ENCODE data around the gene CEP43.

Gene CEP43

DNA sequence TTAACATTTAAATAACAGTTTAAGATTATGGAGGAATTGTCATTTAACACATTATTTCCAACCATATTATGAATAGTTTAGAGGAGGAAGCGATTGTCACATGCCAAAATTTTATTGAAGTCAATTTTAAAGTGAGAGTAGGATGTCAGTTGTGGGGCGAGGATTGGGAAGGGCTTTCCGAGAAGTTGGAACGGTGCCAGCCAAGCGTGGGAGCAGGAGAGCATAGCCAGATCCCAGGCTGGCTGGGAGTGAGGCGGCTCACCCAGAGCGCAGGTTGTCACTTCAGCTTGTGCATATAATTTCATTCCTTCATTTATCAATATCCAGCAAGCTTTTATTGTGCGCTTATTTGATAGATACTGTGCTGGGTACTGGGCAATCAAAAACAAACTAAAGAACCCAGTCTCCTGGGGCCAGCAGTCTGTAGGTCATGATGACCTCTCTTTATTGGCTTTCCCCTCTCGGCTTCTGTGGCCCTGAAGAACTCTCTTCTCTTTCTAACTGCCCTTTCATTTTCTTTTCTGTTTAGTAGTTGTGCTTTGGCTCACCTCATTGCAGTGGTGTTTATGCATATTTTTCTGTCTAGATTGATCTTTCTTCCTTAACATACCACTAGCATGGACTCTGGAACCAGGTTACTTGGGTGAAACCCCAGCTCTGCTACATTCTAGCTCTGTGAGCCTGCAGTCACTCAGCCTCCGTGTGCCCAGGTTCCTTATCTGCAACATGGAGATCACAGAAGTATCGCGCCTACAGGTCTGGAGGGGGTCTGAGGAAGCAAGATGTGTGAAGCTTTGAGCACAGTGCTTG is 6.4 kb downstream of the CEP43 start:
- in situ Hi-C loops (cut with MboI; ENCODE audit: low sequenced_read_pairs), result no loop called here

DNA sequence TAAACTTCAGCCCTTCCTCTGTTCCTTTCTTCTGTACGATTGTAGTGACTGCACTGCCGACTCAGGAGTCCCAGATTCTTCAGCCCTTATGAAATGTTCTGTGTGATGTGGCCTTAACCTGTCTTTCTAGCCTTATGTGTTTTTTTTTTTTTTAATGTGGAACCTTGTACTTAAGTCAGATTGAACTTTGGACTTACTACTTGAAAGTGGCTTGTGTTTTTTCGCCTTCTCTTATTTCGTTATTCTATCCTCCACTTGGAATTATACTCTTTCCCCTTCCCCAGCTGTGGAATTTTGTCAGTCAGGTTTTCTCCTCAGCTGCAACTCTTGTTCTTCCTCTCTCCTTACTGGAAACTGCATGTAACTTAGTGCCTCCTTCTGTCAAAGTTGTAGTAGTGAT is 8.8 kb downstream of the CEP43 start:
- in situ Hi-C loops (cut with MboI; ENCODE audit: low sequenced_read_pairs), result no loop called here

DNA sequence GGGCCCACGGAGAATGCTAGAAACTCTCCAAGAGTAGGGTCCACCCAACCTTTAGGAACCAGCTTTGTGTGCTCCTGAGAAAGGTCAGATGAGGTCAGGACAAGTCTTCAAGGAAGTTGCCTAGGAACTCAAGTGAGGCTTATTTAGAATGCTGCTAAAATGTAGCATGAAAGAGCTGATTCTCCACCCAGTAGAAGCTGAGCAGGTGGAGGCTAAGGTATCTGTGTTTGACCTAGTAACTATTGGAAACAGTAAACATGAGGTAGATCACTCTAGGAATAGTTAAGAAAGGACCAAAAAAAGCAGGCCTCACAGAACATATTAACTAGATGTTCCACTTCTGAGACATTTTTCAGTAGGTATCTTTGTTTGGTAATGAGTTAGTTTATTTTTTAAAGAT is 13.9 kb downstream of the CEP43 start:
- in situ Hi-C loops (cut with MboI; ENCODE audit: low sequenced_read_pairs), result no loop called here

DNA sequence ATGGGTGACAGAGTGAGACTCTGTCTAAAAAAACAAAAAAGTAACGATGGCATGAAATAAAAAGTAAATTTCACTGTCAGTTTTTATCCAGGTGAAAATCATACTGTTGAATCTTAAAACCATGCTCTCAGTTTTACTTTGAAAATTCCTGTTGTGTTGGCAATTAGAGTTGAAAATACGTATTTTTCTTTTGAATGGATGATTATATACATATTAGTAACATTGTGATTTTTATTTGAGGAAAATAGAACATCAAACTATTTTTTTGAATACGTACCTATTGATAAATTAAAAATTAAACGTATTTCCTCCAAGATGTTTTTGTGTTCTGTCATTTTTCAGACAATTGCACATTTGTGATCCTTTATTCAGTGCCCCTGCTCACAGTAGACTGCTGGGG is 14.7 kb downstream of the CEP43 start:
- in situ Hi-C loops (cut with MboI; ENCODE audit: low sequenced_read_pairs), result no loop called here

DNA sequence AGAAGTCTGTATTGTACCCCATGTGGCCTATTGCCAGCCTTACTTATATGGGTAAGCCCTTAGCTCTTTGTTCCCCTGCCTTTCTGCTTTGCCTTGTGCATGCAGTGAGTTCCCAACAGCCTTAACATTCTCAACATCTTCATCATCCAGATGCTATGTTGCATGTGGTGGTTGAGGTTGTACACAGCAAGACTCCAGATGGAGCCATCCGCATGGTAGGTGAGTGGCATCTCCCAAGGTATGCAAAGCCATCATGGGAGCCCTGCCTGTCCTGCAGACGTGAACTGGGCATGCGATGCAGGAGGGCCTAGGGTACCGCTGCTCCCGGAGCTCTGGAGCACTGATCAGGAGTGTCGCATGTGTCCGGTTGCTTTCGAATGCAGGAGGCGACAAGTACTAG is 16.1 kb downstream of the CEP43 start:
- in situ Hi-C loops (cut with MboI; ENCODE audit: low sequenced_read_pairs), result no loop called here

DNA sequence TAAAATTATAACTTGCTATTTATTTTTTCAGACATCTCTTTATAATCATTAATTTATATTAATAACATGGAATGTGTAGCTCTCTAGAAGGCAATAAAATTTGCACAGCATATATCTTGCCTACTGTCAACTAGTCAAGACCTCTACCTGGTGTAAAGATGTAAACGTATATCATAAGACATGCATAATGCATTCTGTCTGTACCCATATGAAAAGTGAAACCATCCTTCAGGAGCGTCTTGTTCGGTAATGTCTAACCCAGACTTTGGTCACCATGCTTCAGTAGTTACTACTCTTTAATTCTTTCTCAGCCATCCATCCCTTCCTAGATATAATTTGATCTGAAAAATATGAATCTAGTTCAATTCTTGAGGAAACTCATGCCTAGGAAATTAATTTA is 21.0 kb downstream of the CEP43 start:
- in situ Hi-C loops (cut with MboI; ENCODE audit: low sequenced_read_pairs), result no loop called here

DNA sequence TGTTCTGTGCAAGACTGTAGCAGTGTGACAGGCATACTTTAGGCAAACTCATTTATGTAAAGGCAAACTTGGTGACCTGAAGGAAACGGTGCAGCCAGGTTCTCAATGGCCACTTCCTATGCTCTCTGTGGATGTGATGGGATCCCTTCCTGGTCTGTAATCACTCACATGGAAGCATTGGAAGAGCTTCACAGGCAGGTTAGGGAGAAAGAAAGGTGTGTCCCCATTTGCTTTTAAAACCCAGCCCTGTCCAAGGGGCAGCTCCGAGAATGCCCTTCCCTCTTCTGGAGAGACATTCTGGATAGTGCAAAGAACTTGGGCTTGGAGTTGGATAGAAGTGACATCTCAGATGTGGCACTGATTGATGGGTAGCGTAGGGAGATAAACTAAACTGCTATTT is 28.1 kb downstream of the CEP43 start:
- in situ Hi-C loops (cut with MboI; ENCODE audit: low sequenced_read_pairs), result no loop called here

DNA sequence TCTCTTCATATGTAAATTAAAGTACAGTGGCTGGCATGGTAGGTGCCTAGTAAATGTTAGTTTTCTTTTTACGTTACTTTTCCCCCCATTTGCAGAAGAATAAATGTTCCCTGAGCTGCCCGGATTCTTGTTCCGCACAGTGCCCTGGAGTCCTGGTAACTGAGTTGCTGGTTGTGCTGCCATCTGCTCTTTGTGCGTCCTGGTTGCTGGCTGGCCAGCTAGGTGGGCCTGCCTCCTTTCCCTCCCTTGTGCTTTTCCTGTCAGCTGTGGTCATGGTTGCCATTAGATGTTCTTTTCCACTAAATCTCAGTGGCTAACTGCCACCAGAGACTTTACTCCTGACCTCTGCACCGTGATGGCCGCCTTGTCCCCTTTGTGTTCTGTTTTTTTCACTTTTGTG is 28.6 kb downstream of the CEP43 start:
- in situ Hi-C loops (cut with MboI; ENCODE audit: low sequenced_read_pairs), result no loop called here

DNA sequence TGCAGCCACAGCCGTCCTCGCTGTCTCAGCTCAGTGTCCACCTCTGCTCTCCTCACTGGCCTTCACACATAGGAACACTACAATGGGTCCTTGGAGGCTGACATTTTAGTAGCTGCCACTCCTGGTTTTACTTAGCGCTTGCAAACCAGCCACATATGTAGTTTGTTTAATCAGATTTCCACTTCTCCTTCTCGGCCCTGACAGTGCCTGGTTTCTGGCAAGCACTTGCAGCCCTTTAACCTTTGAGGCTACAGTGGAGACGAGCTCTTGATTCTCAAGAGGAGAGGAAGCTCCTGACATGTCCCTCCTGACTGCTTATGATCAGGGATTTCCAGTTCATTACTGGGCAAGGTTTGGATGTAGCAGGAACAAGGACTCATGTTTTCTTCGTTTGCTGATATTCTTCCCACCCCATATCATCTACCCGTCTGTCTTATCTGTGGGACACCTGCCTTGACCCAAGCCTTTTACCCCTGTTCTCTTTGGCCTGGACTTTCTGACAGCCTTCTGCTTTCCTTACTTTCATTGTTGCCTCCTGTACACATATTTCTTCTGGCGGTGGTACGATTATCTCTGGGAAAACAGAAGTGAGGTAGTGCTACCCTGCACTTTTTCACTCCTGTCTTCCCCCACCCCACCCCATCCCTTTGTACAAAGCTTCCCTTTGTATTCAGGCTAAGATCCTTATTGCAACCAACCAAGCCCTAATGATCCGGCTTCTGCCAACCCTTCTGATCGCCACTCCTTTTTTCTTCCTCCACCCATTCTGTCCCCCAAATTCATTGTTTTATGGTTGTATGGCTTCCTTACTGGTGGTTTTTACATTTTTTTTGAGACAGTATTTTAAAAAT is 31.2 kb downstream of the CEP43 start:
- in situ Hi-C loops (cut with MboI; ENCODE audit: low sequenced_read_pairs), result no loop called here

DNA sequence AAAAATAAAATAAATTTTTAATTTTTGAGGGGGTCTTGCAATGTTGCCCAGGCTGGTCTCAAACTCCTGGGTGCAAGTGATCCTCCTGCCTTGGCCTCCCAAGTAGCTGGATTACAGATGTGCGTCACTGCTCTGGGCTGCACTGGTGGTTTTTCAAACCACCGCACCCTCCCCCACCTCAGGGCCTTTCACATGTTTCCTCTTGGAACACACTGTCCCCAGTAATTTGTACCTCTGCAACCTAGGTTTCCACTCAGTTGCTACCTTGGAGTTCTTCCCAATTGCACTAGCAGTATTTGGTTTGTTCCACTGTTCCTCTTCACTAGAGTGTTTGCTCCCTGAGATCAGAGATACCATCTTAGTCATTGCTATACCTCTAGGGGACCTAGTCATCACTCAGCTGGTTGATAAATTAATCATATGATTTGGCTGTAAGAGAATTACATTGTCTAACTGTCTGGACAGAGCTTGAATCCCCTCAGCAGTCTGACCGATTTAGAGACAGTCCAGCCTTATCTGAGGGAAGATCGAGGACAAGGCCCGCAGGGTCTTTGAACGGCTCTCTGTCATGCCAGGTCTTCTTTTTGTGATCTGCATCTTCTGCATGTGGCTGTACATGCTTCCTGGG is 32.0 kb downstream of the CEP43 start:
- in situ Hi-C loops (cut with MboI; ENCODE audit: low sequenced_read_pairs), result no loop called here

DNA sequence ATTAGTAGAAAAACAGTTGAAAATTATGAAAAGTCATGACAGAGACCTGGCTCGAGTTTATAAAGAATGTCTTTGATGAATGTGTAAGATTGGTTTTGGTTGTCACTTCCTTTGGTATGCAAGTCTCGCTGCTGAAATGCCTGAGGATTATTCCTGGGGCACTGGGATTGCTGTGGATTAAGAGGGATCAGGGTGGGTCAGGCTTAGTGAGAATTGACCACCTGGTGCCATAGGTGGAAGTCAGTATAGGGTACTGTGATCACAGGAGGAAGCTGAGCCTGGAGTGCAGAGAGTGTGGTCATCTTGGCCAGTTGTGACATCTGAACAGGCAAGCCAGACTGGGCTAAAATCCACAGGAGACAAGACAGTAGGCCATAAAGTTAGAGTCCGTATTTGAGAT is 34.9 kb downstream of the CEP43 start:
- in situ Hi-C loops (cut with MboI; ENCODE audit: low sequenced_read_pairs), result no loop called here

DNA sequence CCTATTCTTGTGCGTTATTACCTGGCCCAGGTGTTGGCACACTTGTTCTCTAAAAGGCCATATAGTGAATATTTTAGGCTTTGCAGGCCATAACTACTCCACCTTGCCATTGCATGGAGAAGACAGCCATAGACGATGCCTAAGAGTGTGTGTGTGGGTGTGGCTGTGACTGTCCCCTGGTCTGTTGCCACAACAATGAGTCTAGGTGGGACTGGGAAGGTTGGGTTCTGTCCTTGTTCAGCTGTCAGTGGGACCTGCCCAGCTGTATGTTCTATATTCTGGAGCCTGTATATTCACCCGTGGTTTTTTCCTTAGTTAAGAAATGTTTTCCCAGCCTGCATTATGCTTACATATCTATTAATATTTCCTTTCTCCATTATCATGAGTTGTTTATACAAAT is 38.6 kb downstream of the CEP43 start:
- in situ Hi-C loops (cut with MboI; ENCODE audit: low sequenced_read_pairs), result no loop called here

DNA sequence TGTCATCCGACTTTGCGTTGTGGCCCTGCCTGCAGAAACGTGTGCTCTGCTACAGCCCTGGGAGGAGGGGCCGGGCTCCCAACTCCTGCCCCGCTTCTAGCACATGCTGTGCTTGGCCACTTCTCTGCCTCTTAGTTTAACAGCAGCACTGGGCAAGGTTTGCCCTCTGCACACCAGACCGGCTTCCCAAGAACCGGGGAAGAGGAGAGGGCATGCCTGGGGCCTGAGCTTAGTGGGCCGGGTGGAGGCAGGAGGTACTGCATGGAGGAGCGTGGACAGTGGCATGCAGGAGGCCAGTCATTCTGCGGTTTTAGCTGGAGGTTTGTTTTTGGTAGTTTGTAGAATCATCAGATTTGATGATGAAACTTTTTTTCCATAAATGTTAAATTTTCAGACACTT is 45.5 kb downstream of the CEP43 start:
- in situ Hi-C loops (cut with MboI; ENCODE audit: low sequenced_read_pairs), result no loop called here

DNA sequence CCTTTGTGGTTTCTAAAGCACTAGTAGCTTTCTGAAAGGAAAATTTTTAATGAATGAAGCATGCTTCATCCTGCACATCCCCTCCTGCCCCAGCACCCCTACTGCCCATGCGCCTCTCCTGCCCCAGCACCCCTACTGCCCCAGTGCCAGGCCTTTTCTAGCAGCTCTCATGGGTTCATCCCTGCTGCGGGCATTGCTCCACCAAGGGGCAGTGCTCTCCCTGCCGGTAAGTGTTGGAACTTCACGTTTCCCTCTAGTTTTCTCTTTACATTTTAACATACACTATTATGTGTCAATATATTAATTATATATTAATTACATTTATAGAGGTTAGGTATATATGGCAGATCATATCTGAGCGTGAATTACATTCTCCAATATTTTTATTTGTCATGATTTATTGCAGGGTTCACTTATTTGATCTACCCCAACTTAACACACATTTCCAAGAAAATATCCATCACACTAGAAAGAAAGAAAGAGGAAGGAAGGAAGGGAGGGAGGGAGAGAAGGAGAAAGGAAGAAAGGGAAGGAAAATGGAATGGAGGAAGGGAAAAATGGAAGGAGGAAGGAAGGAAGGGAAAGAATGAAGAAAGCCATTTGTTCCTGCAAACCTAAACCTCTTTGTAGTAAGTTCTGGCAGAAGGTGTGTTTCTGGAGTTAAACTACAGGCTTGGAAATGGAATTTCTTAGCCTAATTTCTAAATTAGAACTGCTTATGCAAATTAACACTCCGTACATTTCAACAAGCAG is 46.8 kb downstream of the CEP43 start:
- in situ Hi-C loops (cut with MboI; ENCODE audit: low sequenced_read_pairs), result no loop called here

DNA sequence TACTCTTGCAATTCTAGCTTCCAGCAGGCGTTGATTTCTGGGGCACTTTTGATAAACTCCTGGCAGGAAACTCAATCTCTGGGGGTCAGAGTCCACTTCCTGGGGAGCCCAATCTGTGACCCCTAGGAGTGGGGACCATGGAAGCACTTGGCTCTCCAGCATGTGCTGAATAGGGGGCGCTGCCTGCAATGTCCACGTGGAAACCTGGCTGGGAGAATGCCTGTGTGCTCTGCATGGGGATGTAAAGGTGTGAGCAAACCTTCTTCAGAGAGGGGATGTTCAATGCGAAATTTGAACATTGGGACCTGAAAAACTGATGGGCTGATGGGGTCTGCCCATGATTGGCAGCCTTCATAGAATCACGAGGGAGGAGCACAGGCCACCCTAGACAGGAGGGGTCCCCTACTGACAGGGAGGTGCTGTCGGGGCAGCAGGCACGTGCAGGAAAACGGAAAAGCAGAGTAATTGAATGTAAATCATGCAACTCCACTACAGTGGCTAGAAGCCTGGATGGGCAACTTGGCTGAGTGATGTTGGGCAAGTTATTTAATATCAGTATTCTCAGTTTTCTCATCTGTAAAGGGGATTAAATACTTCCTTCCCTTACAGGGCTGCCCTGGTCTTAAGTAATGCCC is 47.8 kb downstream of the CEP43 start:
- in situ Hi-C loops (cut with MboI; ENCODE audit: low sequenced_read_pairs), result no loop called here

DNA sequence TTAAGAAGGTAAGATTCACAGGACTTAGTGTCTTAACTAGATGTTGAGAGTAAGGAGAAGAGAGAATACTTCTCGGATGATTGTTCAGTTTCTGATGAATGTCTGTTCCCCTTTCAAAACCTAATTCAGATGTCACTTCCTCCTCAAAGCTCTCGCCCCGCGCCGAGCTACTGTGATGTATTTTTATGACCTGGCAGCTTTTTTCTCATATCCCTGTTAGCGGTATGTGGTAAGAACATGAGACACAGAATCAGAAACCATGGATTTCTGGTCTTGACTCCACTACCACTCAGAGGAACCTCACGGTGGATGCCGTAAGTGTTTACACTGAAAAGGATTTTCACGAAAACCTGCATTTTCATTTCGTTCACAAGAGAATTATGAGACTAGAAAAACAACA is 48.4 kb downstream of the CEP43 start:
- in situ Hi-C loops (cut with MboI; ENCODE audit: low sequenced_read_pairs), result no loop called here

Measured in HL-60/S4 treated with phorbol 12-myristate 13-acetate at 8.2 ng/mL for 4 days and 3 days (cell line).